Smooth muscle cell (in vitro differentiated cells): ENCODE measurements around the gene DYNLT2B. TPM values are rescaled to one million over a fixed set of nuclear protein-coding genes. Genes with fewer than 3 reads are reported as not detected.

ENCODE experiments used
- DNase-seq: peaks from one replicate; lab custom pipeline; 2025; ENCODE audit not compliant: unreplicated experiment; lab: John Stamatoyannopoulos, UW
- H2AFZ ChIP-seq: fragments of 200-600 bp; sonication (generic); 2 replicates; pipeline ENCODE4 v1.6.0; 2016; ENCODE audit warnings: antibody characterized with exemption, low read depth, mild to moderate bottlenecking
- H3F3A ChIP-seq: fragments of 200-600 bp; sonication (generic); 2 replicates; pipeline ENCODE4 v1.6.0; 2017; ENCODE audit warnings: antibody characterized with exemption, low read depth
- H3K27ac ChIP-seq: fragments of 200-600 bp; sonication (generic); 2 replicates; pipeline ENCODE4 v1.5.1; 2016; ENCODE audit warnings: low read depth, mild to moderate bottlenecking
- H3K27me3 ChIP-seq: fragments of 200-600 bp; sonication (generic); 2 replicates; pipeline ENCODE4 v1.6.1; 2016; ENCODE audit warnings: low read depth, mild to moderate bottlenecking
- H3K36me3 ChIP-seq: fragments of 200-600 bp; sonication (generic); 2 replicates; pipeline ENCODE4 v1.5.1; 2016; ENCODE audit warnings: low read depth
- H3K4me1 ChIP-seq: fragments of 200-600 bp; sonication (generic); 2 replicates; pipeline ENCODE4 v1.5.1; 2016; ENCODE audit warnings: low read depth
- H3K4me2 ChIP-seq: fragments of 200-600 bp; sonication (generic); 2 replicates; pipeline ENCODE4 v1.6.0; 2016; ENCODE audit warnings: mild to moderate bottlenecking
- H3K4me3 ChIP-seq: fragments of 200-600 bp; sonication (generic); 2 replicates; pipeline ENCODE4 v1.5.1; 2016; ENCODE audit warnings: mild to moderate bottlenecking
- H3K79me2 ChIP-seq: fragments of 200-600 bp; sonication (generic); 2 replicates; pipeline ENCODE4 v1.6.0; 2016; ENCODE audit warnings: low read depth, mild to moderate bottlenecking
- H3K9ac ChIP-seq: fragments of 200-600 bp; sonication (generic); 2 replicates; pipeline ENCODE4 v1.6.0; 2016; ENCODE audit warnings: low read depth
- H3K9me3 ChIP-seq: fragments of 200-600 bp; sonication (generic); replicated peaks from 2 replicates; pipeline ENCODE4 v1.5.1; 2016; ENCODE audit warnings: low read depth
- H4K20me1 ChIP-seq: fragments of 200-600 bp; sonication (generic); 2 replicates; pipeline ENCODE4 v1.6.0; 2016; ENCODE audit warnings: low read depth
- CTCF ChIP-seq: fragments of 200-600 bp; sonication (generic); IDR thresholded peaks from 2 replicates; pipeline ENCODE4 v1.5.1; 2017; ENCODE audit warnings: borderline replicate concordance, mild to moderate bottlenecking, antibody characterized with exemption; ENCODE audit not compliant: insufficient read depth, poor library complexity, severe bottlenecking
- WGBS: methylation state at CpG from one replicate; pipeline ENCODE4 v1.1.7; 2016; ENCODE audit warnings: low lambda C conversion rate; 5-methylcytosine and 5-hydroxymethylcytosine counted together
- polyA plus RNA-seq: library from polyadenylated mRNA; unstranded; fragments of >200 nt; fragmentation: Nextera tagmentation; extraction: Ambion mirVana; gene quantifications from 2 replicates; pipeline ENCODE4 v1.2.1, GENCODE V29; 2016
- total RNA-seq: library from RNA; depleted of rRNA; stranded (reverse); fragments of >200 nt; gene quantifications from 2 replicates; pipeline ENCODE4 v1.2.3, GENCODE V29; 2014

The DYNLT2B gene
- total and polyA plus RNA-seq, 2 experiments from 2014 or later, result 22.8 to 24.5 TPM

GRCh38 chr3:196332168-196332567 lies 14.1 kb upstream of the DYNLT2B start:
- H3K9me3 ChIP-seq, result no peaks in the 10 kb centered on the region
- H4K20me1 ChIP-seq, result no peaks in the 10 kb centered on the region
- H3K4me1 ChIP-seq, result no peaks in the 10 kb centered on the region
- DNase-seq, result no peak
- no peak for TF ChIP-seq CTCF
- H3F3A ChIP-seq, result no peaks in the 10 kb centered on the region
- WGBS, result 97% methylated on average over 7 of the region's 8 CpGs
- no peak overlapping the region for H3K9ac ChIP-seq
- no peak overlapping the region for H3K4me3 ChIP-seq
- H3K79me2 ChIP-seq, result no peaks in the 10 kb centered on the region
- H3K27ac ChIP-seq, result no peak overlapping the region
- no peaks in the 10 kb centered on the region for H3K36me3 ChIP-seq
- H3K27me3 ChIP-seq, result no peaks in the 10 kb centered on the region
- no peak overlapping the region for H2AFZ ChIP-seq
- no peak overlapping the region for H3K4me2 ChIP-seq

GRCh38 chr3:196327405-196327804 lies 9.4 kb upstream of the DYNLT2B start:
- no peaks in the 10 kb centered on the region for H3K9me3 ChIP-seq
- DNase-seq, result no peak

GRCh38 chr3:196326936-196327335 lies 8.9 kb upstream of the DYNLT2B start:
- Histone ChIP-seq H2AFZ (no peak overlapping the region), H3F3A (no peaks in the 10 kb centered on the region), H3K9me3 (no peaks in the 10 kb centered on the region), H3K79me2 (no peaks in the 10 kb centered on the region), H3K36me3 (no peaks in the 10 kb centered on the region), H3K4me3 (no peak overlapping the region), H3K4me1 (no peaks in the 10 kb centered on the region), H4K20me1 (no peaks in the 10 kb centered on the region), H3K27me3 (no peaks in the 10 kb centered on the region), H3K4me2 (no peak overlapping the region), H3K9ac (no peak overlapping the region), H3K27ac (no peak overlapping the region)
- DNase-seq, result no peak
- 94% methylated on average over 9 of the region's 9 CpGs for WGBS
- TF ChIP-seq CTCF, result no peak

More at GRCh38 chr3:196327405-196327804, 9.4 kb upstream of the DYNLT2B start:
- no peak overlapping the region for H3K9ac ChIP-seq
- no peak overlapping the region for H3K4me2 ChIP-seq
- H3F3A ChIP-seq, result no peaks in the 10 kb centered on the region
- no peaks in the 10 kb centered on the region for H3K4me1 ChIP-seq
- WGBS, result 69% methylated on average over 6 of the region's 6 CpGs
- no peak overlapping the region for H3K27ac ChIP-seq
- H3K79me2 ChIP-seq, result no peaks in the 10 kb centered on the region
- H2AFZ ChIP-seq, result no peak overlapping the region
- no peaks in the 10 kb centered on the region for H3K27me3 ChIP-seq
- TF ChIP-seq CTCF, result no peak
- H3K4me3 ChIP-seq, result no peak overlapping the region
- H4K20me1 ChIP-seq, result no peaks in the 10 kb centered on the region
- no peaks in the 10 kb centered on the region for H3K36me3 ChIP-seq

- H3K27me3 ChIP-seq, result no peaks in the 10 kb centered on the region
- H3K4me2 ChIP-seq, result no peak overlapping the region
Observed at GRCh38 chr3:196323691-196324090, 5.7 kb upstream of the DYNLT2B start.

More at GRCh38 chr3:196323691-196324090, 5.7 kb upstream of the DYNLT2B start:
- Histone ChIP-seq H3K79me2 (no peaks in the 10 kb centered on the region), H3K36me3 (no peaks in the 10 kb centered on the region), H3K9me3 (no peaks in the 10 kb centered on the region), H3F3A (no peaks in the 10 kb centered on the region), H3K9ac (no peak overlapping the region), H3K27ac (no peak overlapping the region), H3K4me1 (no peaks in the 10 kb centered on the region), H3K4me3 (no peak overlapping the region), H4K20me1 (no peaks in the 10 kb centered on the region), H2AFZ (no peak overlapping the region)
- no peak for TF ChIP-seq CTCF
- no peak for DNase-seq
- WGBS, result 67% methylated on average over 11 of the region's 11 CpGs
